HG02678 (cell line): ENCODE results near the gene MYBL2.
"Not testable (repeated sequence)": the region's sequence is repeated elsewhere in the genome, so short reads cannot be mapped to it uniquely, and the experiment has no call there.

Source experiments
- ATAC-seq: cut with Tn5 transposase; IDR thresholded peaks from one replicate; pipeline ENCODE4 v1.9.1; 2021; ENCODE audit warnings: mild to moderate bottlenecking, moderate library complexity; ENCODE audit not compliant: unreplicated experiment

Gene MYBL2

DNA sequence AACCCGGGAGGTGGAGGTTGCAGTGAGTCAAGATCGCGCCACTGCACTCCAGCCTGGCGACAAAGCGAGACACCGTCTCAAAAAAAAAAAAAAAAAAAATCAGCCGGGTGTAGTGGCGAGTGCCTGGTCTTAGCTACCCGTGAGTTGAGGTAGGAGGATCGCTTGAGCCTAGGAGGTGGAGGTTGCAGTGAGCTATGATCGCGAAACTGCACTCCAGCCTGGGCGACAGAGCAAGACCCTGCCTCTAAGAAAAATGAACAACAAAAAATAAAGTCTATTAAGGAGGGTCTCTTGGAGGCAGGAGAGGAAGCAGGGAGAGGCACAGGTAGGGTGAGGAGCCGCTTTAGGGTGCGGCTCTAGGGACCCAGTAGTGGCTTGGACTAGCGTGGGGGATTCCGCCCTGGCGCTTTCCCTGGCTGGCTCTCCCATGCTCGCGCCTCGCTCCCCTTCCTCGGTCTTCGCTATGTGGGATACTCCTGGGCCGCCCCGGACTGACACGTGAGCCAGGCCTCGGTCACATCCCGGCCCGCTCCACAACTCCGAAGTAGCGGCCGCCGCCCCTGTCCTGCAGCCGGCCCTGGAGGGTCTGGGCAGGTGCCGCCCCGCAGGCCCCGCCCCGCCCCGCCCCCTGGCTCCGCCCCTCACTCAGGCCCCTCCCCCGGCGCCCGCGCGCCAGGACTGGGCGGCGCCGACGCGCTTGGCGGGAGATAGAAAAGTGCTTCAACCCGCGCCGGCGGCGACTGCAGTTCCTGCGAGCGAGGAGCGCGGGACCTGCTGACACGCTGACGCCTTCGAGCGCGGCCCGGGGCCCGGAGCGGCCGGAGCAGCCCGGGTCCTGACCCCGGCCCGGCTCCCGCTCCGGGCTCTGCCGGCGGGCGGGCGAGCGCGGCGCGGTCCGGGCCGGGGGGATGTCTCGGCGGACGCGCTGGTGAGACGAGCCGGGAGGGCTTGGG is at the start of gene MYBL2:
TSS of gene MYBL2 (plus strand) at position 739 of the 953 bp plus-strand sequence. CDS start at position 909, 170 bp downstream.
- peak; percentile 78 for ATAC-seq

DNA sequence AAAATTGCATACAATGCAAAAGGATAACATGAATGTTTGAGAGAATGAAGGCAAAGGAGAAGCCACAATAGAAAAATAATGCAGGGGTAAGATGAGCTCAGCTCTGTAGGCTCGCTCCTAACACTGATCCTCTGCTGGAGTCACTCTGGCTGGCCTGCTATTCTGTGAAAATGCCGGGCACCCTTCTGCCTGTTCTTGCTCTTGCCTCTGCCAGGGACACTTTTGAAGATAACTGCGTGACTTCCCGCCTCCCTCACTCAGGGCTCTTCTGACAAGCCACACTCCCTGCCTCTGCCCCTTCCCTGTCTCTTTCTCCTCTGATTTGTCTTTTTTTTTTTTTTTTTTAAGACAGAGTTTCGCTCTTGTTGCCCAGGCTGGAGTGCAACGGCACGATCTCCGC is 35.3 kb upstream of the MYBL2 start:
- ATAC-seq, result no peak

- no peak for ATAC-seq
These were observed 30.5 kb upstream of the MYBL2 start for GRCh38 chr20:43636429-43636828.

DNA sequence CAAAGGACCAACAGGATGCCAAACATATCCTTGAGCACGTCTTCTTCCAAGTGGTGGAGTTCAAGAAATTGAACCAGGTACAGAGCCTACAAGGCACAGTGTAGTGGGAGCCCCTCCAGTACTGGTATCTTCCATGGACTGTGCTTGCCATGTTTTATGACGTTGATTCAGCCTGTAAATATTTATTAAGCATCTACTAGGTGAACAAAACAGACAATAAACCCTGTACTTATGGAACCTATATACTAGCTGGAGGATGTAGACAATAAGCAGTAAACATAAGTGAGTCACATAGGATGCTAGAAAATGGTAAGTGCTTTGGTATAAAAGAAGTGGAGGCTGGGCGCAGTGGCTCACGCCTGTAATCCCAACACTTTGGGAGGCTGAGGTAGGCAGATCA is 24.4 kb upstream of the MYBL2 start:
- no peak for ATAC-seq

DNA sequence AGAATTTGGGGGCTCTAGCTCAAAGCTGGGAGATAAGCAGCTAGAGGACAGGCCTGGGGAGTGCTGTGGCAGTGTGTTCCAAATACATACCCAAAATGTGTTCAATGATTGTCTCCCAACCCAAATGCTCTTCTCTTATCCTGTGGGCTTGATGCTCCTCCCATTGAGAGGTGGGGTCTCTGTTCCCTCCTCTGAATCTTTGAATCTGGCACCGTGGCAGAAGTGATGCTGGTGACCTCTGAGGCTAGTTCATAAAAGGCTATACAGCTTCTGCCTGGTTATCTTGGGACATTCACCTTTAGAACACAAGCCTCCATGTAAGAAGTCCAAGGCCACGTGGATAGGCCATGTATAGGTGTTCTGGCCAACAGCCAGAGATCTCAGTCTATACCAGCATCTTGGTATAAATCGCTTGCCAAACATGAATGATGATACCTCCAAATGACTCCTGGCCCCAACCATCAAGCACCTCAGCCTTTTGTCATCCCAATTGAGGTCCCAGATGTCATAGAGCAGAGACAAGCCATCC is 15.9 kb upstream of the MYBL2 start:
- no peak for ATAC-seq

GRCh38 chr20:43651650-43652184 is 15.2 kb upstream of the MYBL2 start:
- ATAC-seq, result not testable (repeated sequence)

- no peak for ATAC-seq
These were observed 12.9 kb upstream of the MYBL2 start for GRCh38 chr20:43653966-43654365.

DNA sequence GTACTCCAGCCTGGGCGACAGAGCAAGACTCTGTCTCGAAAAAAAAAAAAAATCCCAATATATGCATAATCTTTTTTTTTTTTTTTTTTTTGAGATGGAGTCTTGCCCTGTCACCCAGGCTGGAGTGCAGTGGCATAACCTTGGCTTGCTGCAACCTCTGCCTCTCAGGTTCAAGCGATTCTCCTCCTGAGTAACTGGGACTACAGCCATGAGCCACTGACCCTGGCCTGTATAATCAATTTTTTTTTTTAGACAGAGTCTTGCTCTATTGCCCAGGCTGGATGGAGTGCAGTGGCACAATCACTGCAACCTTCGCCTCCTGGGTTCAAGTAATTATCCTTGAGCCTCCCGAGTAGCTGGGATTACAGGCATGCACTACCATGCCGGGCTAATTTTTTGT is 11.7 kb upstream of the MYBL2 start:
- ATAC-seq, result not testable (repeated sequence)

- ATAC-seq, result no peak
These were observed 11.0 kb upstream of the MYBL2 start for GRCh38 chr20:43655937-43656336.

GRCh38 chr20:43658069-43658722 is 8.7 kb upstream of the MYBL2 start:
- no peak for ATAC-seq

GRCh38 chr20:43658723-43659419 is 8.0 kb upstream of the MYBL2 start:
- ATAC-seq, result no peak

GRCh38 chr20:43662943-43663655 is 3.8 kb upstream of the MYBL2 start:
- no peak for ATAC-seq

DNA sequence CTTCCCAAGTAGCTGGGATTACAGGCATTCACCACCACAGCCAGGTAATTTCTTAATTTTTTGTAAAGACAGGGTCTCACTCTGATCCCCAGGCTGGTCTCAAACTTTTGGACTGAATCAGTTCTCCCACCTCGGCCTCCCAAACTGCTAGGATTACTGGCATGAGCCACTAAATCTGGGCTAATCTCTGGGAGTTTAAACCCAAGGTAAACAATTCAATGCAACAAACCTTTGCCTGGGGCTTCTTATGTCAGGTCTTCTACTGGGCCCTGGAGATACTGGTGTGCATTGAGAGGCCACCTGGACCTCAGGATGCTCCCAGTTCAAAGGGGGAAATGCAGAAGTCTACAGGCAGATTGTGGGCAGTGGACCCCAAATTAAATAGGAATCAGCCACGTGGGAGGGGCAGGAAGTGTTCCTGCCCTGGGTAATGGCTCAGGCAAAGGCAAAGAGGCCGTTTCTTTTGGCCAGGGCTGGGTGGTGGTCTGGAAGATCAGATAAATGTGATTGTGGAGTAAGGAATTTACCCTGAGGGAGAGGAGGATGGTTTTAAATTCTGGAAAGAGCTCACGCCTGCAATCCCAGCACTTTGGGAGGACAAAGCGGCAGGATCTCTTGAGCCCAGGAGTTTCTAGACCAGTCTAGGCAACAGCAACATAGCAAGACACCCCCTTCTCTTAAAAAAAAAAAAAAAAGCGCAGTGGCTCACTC is 1.3 kb upstream of the MYBL2 start:
- no peak for ATAC-seq

- peak; percentile 12 for ATAC-seq
These were observed 623 bp downstream of the MYBL2 start for GRCh38 chr20:43667341-43668132.

GRCh38 chr20:43669332-43669731 is 2.4 kb downstream of the MYBL2 start:
- ATAC-seq, result no peak

DNA sequence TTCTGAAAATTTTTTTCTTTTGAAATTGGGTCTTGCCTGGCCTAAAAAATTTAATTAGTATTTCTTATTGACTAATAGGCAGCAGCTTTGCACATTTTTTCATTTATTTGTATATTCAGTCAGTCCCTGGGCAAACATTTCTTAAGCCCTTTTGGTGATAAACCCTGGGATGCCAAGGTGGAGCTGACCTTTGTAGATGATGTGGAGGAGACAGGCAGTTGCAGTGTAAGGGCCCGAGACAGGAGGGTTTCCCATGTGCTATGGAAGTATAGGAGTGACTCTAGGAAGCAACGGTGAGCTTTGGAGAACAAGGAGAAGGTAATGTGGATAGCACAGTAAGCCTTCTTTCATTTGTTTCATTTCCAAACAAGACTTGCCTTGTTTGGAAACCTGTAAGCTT is 3.5 kb downstream of the MYBL2 start:
- ATAC-seq, result no peak

GRCh38 chr20:43676368-43676767 is 9.5 kb downstream of the MYBL2 start:
- no peak for ATAC-seq

DNA sequence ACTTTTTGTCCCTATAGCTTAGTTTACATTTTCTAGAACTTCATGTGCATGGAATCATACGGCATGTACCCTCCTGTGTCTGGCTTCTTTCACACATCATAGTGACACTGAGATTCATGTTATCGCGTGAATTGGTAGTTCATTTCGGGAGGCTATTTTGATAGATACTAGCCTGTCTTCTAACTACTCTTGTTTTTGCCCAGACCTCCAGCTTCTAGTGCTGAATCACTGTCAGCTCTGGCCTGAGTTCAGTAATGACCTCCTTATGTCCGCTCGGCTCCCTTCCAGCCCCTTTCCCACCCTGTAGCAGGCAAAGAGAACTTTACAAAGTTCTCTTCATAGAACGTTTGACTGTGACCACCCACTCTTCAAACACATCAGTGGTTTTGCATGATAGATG is 14.1 kb downstream of the MYBL2 start:
- ATAC-seq, result peak; percentile 4

GRCh38 chr20:43681468-43681942 is 14.6 kb downstream of the MYBL2 start:
- ATAC-seq, result peak; percentile 24
